HEK293T (cell line): Measurements from ENCODE around the gene ACTRT2.

Experiments used
- BHLHE40 ChIP-seq: fragments of 450-650 bp; IDR thresholded peaks from 2 replicates; pipeline ENCODE4 v1.6.1; 2016; ENCODE audit warnings: mild to moderate bottlenecking, moderate library complexity, borderline replicate concordance
- CTBP1 ChIP-seq: fragments of 450-650 bp; IDR thresholded peaks from 2 replicates; pipeline ENCODE4 v1.6.1; 2016; ENCODE audit warnings: borderline replicate concordance
- ELF4 ChIP-seq: fragments of 450-650 bp; IDR thresholded peaks from 2 replicates; pipeline ENCODE4 v1.6.1; 2017; ENCODE audit warnings: antibody characterized with exemption
- FOXM1 ChIP-seq: fragments of 450-650 bp; IDR thresholded peaks from 2 replicates; pipeline ENCODE4 v1.6.1; 2017; ENCODE audit warnings: mild to moderate bottlenecking, borderline replicate concordance
- L3MBTL2 ChIP-seq: fragments of 450-650 bp; conservative IDR thresholded peaks from 2 replicates; pipeline ENCODE4 v1.6.1; 2016; ENCODE audit warnings: mild to moderate bottlenecking
- SUZ12 ChIP-seq: fragments of 450-650 bp; IDR thresholded peaks from 2 replicates; pipeline ENCODE4 v1.6.1; 2016; ENCODE audit warnings: mild to moderate bottlenecking

DNA sequence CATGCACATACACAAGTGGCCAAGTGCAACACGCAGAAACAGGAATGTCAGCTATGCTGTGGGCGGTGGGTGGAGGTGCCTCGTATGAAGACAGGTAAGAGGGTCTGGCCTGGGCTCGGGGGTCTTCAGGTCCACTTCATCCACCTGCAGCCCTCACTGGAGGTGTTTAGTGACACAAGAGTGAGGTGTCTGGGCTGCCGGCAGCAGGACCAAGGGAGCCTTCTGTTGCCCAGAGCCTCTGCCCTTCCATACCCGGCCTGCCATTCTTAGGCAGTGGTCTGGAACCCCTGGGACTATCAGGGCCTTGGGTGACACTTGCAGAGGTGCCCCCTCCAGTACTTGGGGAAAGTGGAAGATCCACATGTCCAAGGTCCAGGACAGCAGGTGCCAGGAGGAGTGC is 21.7 kb upstream of the ACTRT2 start:
- TF ChIP-seq ELF4 = no peak
- no peak for TF ChIP-seq CTBP1
- no peak for TF ChIP-seq FOXM1
- TF ChIP-seq BHLHE40 = no peak
- no peak for TF ChIP-seq SUZ12
- TF ChIP-seq L3MBTL2 = no peak
